ENCODE measurements around the gene CEMP1. TPM values are rescaled to one million over a fixed set of nuclear protein-coding genes. Genes with fewer than 3 reads are reported as not detected.
"Not testable (repeated sequence)": the region's sequence is repeated elsewhere in the genome, so short reads cannot be mapped to it uniquely, and the experiment has no call there.

The CEMP1 gene
- total RNA-seq, 2 experiments from 2014 or later: 0.25 to 0.55 TPM

- not testable (repeated sequence) for BruUV-seq (replicated peaks)
Observed at GRCh38 chr16:2554709-2555425, 23.7 kb upstream of the CEMP1 start.

GRCh38 chr16:2551420-2551889 lies 20.2 kb upstream of the CEMP1 start:
- H3K4me3 ChIP-seq (ENCODE audit: low read depth, low read length, poor library complexity, severe bottlenecking); BruUV-seq (replicated peaks); H3K9me3 ChIP-seq (ENCODE audit: low read length); H3K79me2 ChIP-seq (ENCODE audit: insufficient read depth, low read depth, low read length); POLR2A ChIA-PET; H4K20me1 ChIP-seq (ENCODE audit: insufficient read depth, low read length); H3K9me2 ChIP-seq (ENCODE audit: insufficient read depth, low read length); H3K4me2 ChIP-seq (ENCODE audit: low read length); H2AFZ ChIP-seq (ENCODE audit: low read length); CTCF ChIA-PET (ENCODE audit: unreplicated experiment); H3K4me1 ChIP-seq (ENCODE audit: insufficient read depth, low read length, poor library complexity, severe bottlenecking); H3K27ac ChIP-seq (ENCODE audit: low read depth, low read length, poor library complexity, severe bottlenecking); H3K36me3 ChIP-seq (ENCODE audit: insufficient read depth, low read length); intact Hi-C loops (cut with micrococcal nuclease; ENCODE audit: unreplicated experiment); DNase-seq (ENCODE audit: low spot score): not testable (repeated sequence)

More at GRCh38 chr16:2554709-2555425, 23.7 kb upstream of the CEMP1 start:
- POLR2A ChIA-PET; H2AFZ ChIP-seq (ENCODE audit: low read length); H3K36me3 ChIP-seq (ENCODE audit: insufficient read depth, low read length); H3K27ac ChIP-seq (ENCODE audit: low read depth, low read length, poor library complexity, severe bottlenecking); H3K4me2 ChIP-seq (ENCODE audit: low read length); intact Hi-C loops (cut with micrococcal nuclease; ENCODE audit: unreplicated experiment); H4K20me1 ChIP-seq (ENCODE audit: insufficient read depth, low read length); H3K4me1 ChIP-seq (ENCODE audit: insufficient read depth, low read length, poor library complexity, severe bottlenecking); H3K9me2 ChIP-seq (ENCODE audit: insufficient read depth, low read length); H3K79me2 ChIP-seq (ENCODE audit: insufficient read depth, low read depth, low read length); CTCF ChIA-PET (ENCODE audit: unreplicated experiment); H3K4me3 ChIP-seq (ENCODE audit: low read depth, low read length, poor library complexity, severe bottlenecking); DNase-seq (ENCODE audit: low spot score); H3K9me3 ChIP-seq (ENCODE audit: low read length): not testable (repeated sequence)

GRCh38 chr16:2550283-2550878 lies 19.2 kb upstream of the CEMP1 start:
- H3K4me2 ChIP-seq (ENCODE audit: low read length); H3K9me3 ChIP-seq (ENCODE audit: low read length); H3K27ac ChIP-seq (ENCODE audit: low read depth, low read length, poor library complexity, severe bottlenecking); DNase-seq (ENCODE audit: low spot score); H4K20me1 ChIP-seq (ENCODE audit: insufficient read depth, low read length); H3K79me2 ChIP-seq (ENCODE audit: insufficient read depth, low read depth, low read length); H2AFZ ChIP-seq (ENCODE audit: low read length); H3K9me2 ChIP-seq (ENCODE audit: insufficient read depth, low read length); POLR2A ChIA-PET; CTCF ChIA-PET (ENCODE audit: unreplicated experiment); BruUV-seq (replicated peaks); H3K4me1 ChIP-seq (ENCODE audit: insufficient read depth, low read length, poor library complexity, severe bottlenecking); intact Hi-C loops (cut with micrococcal nuclease; ENCODE audit: unreplicated experiment); H3K4me3 ChIP-seq (ENCODE audit: low read depth, low read length, poor library complexity, severe bottlenecking); H3K36me3 ChIP-seq (ENCODE audit: insufficient read depth, low read length): not testable (repeated sequence)

GRCh38 chr16:2543771-2544170 lies 12.6 kb upstream of the CEMP1 start:
- POLR2A ChIA-PET; CTCF ChIA-PET (ENCODE audit: unreplicated experiment); H4K20me1 ChIP-seq (ENCODE audit: insufficient read depth, low read length); BruUV-seq (replicated peaks); H3K4me2 ChIP-seq (ENCODE audit: low read length); DNase-seq (ENCODE audit: low spot score); H3K4me3 ChIP-seq (ENCODE audit: low read depth, low read length, poor library complexity, severe bottlenecking); H3K9me2 ChIP-seq (ENCODE audit: insufficient read depth, low read length); intact Hi-C loops (cut with micrococcal nuclease; ENCODE audit: unreplicated experiment); H3K27ac ChIP-seq (ENCODE audit: low read depth, low read length, poor library complexity, severe bottlenecking); H3K9me3 ChIP-seq (ENCODE audit: low read length); H2AFZ ChIP-seq (ENCODE audit: low read length): not testable (repeated sequence)
- Histone ChIP-seq H3K79me2 (ENCODE audit: insufficient read depth, low read depth, low read length) (peaks cover 28% of the 10 kb centered on the region), H3K4me1 (ENCODE audit: insufficient read depth, low read length, poor library complexity, severe bottlenecking) (peaks cover 20% of the 10 kb centered on the region), H3K36me3 (ENCODE audit: insufficient read depth, low read length) (peaks cover 29% of the 10 kb centered on the region; the same call in 1 of the 2 replicates)

GRCh38 chr16:2541409-2541808 lies 10.2 kb upstream of the CEMP1 start:
- intact Hi-C loops (cut with micrococcal nuclease; ENCODE audit: unreplicated experiment); DNase-seq (ENCODE audit: low spot score); H3K9me2 ChIP-seq (ENCODE audit: insufficient read depth, low read length); CTCF ChIA-PET (ENCODE audit: unreplicated experiment); POLR2A ChIA-PET; H2AFZ ChIP-seq (ENCODE audit: low read length); H4K20me1 ChIP-seq (ENCODE audit: insufficient read depth, low read length); BruUV-seq (replicated peaks); H3K27ac ChIP-seq (ENCODE audit: low read depth, low read length, poor library complexity, severe bottlenecking); H3K4me3 ChIP-seq (ENCODE audit: low read depth, low read length, poor library complexity, severe bottlenecking); H3K9me3 ChIP-seq (ENCODE audit: low read length): not testable (repeated sequence)
- Histone ChIP-seq H3K4me2 (ENCODE audit: low read length) (peak overlapping the region; percentile 44; the same call in 1 of the 2 replicates), H3K79me2 (ENCODE audit: insufficient read depth, low read depth, low read length) (peaks cover 31% of the 10 kb centered on the region), H3K36me3 (ENCODE audit: insufficient read depth, low read length) (peaks cover 29% of the 10 kb centered on the region; the same call in 1 of the 2 replicates), H3K4me1 (ENCODE audit: insufficient read depth, low read length, poor library complexity, severe bottlenecking) (peaks cover 22% of the 10 kb centered on the region)

GRCh38 chr16:2540912-2541311 lies 9.7 kb upstream of the CEMP1 start:
- intact Hi-C loops (cut with micrococcal nuclease; ENCODE audit: unreplicated experiment); H4K20me1 ChIP-seq (ENCODE audit: insufficient read depth, low read length); H3K9me3 ChIP-seq (ENCODE audit: low read length); CTCF ChIA-PET (ENCODE audit: unreplicated experiment); DNase-seq (ENCODE audit: low spot score); POLR2A ChIA-PET; H3K4me3 ChIP-seq (ENCODE audit: low read depth, low read length, poor library complexity, severe bottlenecking); BruUV-seq (replicated peaks); H2AFZ ChIP-seq (ENCODE audit: low read length); H3K9me2 ChIP-seq (ENCODE audit: insufficient read depth, low read length); H3K27ac ChIP-seq (ENCODE audit: low read depth, low read length, poor library complexity, severe bottlenecking): not testable (repeated sequence)
- Histone ChIP-seq H3K79me2 (ENCODE audit: insufficient read depth, low read depth, low read length) (peaks cover 30% of the 10 kb centered on the region), H3K4me2 (ENCODE audit: low read length) (peak overlapping the region; percentile 44), H3K4me1 (ENCODE audit: insufficient read depth, low read length, poor library complexity, severe bottlenecking) (peaks cover 22% of the 10 kb centered on the region), H3K36me3 (ENCODE audit: insufficient read depth, low read length) (peaks cover 29% of the 10 kb centered on the region; the same call in 1 of the 2 replicates)
